HepG2 (cell line): Measurements from ENCODE around the gene ABCD1. TPM values are rescaled to one million over a fixed set of nuclear protein-coding genes. Genes with fewer than 3 reads are reported as not detected.

Experiments
- ATAC-seq: fragments of 200-7000 bp; cut with Tn5 transposase; 3 replicates; pipeline ENCODE4 v1.9.1; 2020; ENCODE audit warnings: mild to moderate bottlenecking, moderate library complexity
- BruUV-seq: library from RNA; stranded (reverse); fragments of 400-500 nt; replicated peaks from 2 replicates; lab custom pipeline; 2021; lab: Mats Ljungman, UMichigan
- CTCF ChIA-PET: fragments of 300-600 bp; formaldehyde crosslinking; extraction: SDS; loops from one replicate; lab custom pipeline; 2021; ENCODE audit warnings: low total read pairs, inconsistent platforms, low intra/inter-chr PET ratio; lab: Yijun Ruan, JAX
- POLR2A ChIA-PET: fragments of 350-600 bp; sonication (Branson Sonifier 250); formaldehyde crosslinking; loops from one replicate; lab custom pipeline; 2020; ENCODE audit warnings: antibody characterized with exemption, inconsistent platforms; lab: Yijun Ruan, JAX
- DNase-seq: peaks from one replicate; pipeline ENCODE4 v3.0.0-alpha.2; 2015; ENCODE audit warnings: low spot score
- FAIRE-seq: peaks from 3 replicates; lab custom pipeline; 2011; peaks lifted over from hg19 to GRCh38; lab: Jason Lieb, UNC
- H2AFZ ChIP-seq: one replicate; pipeline ENCODE4 v1.6.1; 2011; ENCODE audit warnings: low read length, inconsistent platforms
- H3K27ac ChIP-seq: fragments of 300-600 bp; 3 replicates; pipeline ENCODE4 v1.8.0; 2011; ENCODE audit warnings: mixed run types, mild to moderate bottlenecking, mixed read lengths, low read length, inconsistent platforms; ENCODE audit not compliant: insufficient read depth; ENCODE audit errors: extremely low read length
- H3K27me3 ChIP-seq, 2 experiments: fragments of 200-600 bp in 1 of 2; 2 replicates in 1 of 2; 3 replicates in 1 of 2; pipeline versions ENCODE4 v1.6.0 to v1.8.0; 2011; ENCODE audit warnings: low read length in 2 of 2, mild to moderate bottlenecking in 2 of 2, moderate library complexity in 2 of 2, inconsistent platforms in 1 of 2; ENCODE audit not compliant: insufficient read depth in 2 of 2, control insufficient read depth in 1 of 2
- H3K36me3 ChIP-seq, 2 experiments: fragments of 200-600 bp in 1 of 2; replicated peaks in 1 of 2; 2 replicates in 1 of 2; 3 replicates in 1 of 2; pipeline versions ENCODE4 v1.5.1 to v1.8.0; 2011; ENCODE audit warnings: low read length in 2 of 2, inconsistent platforms in 1 of 2; ENCODE audit not compliant: insufficient read depth in 2 of 2, control insufficient read depth in 1 of 2
- H3K4me1 ChIP-seq: 2 replicates; pipeline ENCODE4 v1.5.1; 2012; ENCODE audit warnings: low read length, inconsistent platforms; ENCODE audit not compliant: insufficient read depth
- H3K4me2 ChIP-seq: 2 replicates; pipeline ENCODE4 v1.6.0; 2011; ENCODE audit warnings: low read depth, low read length, inconsistent platforms
- H3K4me3 ChIP-seq, 3 experiments: fragments of 200-600 bp in 1 of 3; sonication (generic), shearing (Covaris generic) in 1 of 3; replicated peaks in 1 of 3; 2 replicates each; pipeline ENCODE4 v1.5.1; 2011 to 2016; ENCODE audit warnings: low read length in 3 of 3, inconsistent platforms in 2 of 3, low read depth in 2 of 3, mild to moderate bottlenecking in 2 of 3, control low read depth in 1 of 3, mixed read lengths in 1 of 3; ENCODE audit not compliant: insufficient read depth in 1 of 3
- H3K79me2 ChIP-seq: one replicate; pipeline ENCODE4 v1.6.1; 2011; ENCODE audit warnings: low read length, inconsistent platforms; ENCODE audit not compliant: insufficient read depth
- H3K9ac ChIP-seq: 2 replicates; pipeline ENCODE4 v1.6.0; 2011; ENCODE audit warnings: mild to moderate bottlenecking, low read depth, low read length, inconsistent platforms; ENCODE audit not compliant: insufficient read depth
- H3K9me3 ChIP-seq: 2 replicates; pipeline ENCODE4 v1.5.1; 2012; ENCODE audit warnings: mild to moderate bottlenecking, low read length
- H4K20me1 ChIP-seq: 2 replicates; pipeline ENCODE4 v1.6.0; 2011; ENCODE audit warnings: inconsistent platforms, mild to moderate bottlenecking, low read length, moderate library complexity; ENCODE audit not compliant: insufficient read depth
- BORCS8-MEF2B ChIP-seq: sonication (generic); formaldehyde crosslinking; IDR thresholded peaks from 2 replicates; pipeline ENCODE4 v1.8.0; 2022; ENCODE audit warnings: mild to moderate bottlenecking, missing genetic modification reagents
- FOSL2 ChIP-seq: sonication (generic); formaldehyde crosslinking; IDR thresholded peaks from 2 replicates; pipeline ENCODE4 v1.4.0; 2020; ENCODE audit warnings: missing genetic modification reagents
- GLI4 ChIP-seq: sonication (generic); formaldehyde crosslinking; IDR thresholded peaks from 2 replicates; pipeline ENCODE4 v1.5.1; 2020; ENCODE audit warnings: missing genetic modification reagents, mild to moderate bottlenecking, moderate library complexity, borderline replicate concordance
- HIVEP1 ChIP-seq: sonication (generic); formaldehyde crosslinking; IDR thresholded peaks from 2 replicates; pipeline ENCODE4 v1.4.0; 2020; ENCODE audit warnings: mild to moderate bottlenecking, missing genetic modification reagents
- HOMEZ ChIP-seq: IDR thresholded peaks from 2 replicates; pipeline ENCODE4 v1.6.1; 2016; ENCODE audit warnings: low read depth
- POGZ ChIP-seq: sonication (generic); formaldehyde crosslinking; IDR thresholded peaks from 2 replicates; pipeline ENCODE4 v1.4.0; 2020; ENCODE audit warnings: mild to moderate bottlenecking, missing genetic modification reagents
- RARG ChIP-seq: sonication (generic); formaldehyde crosslinking; IDR thresholded peaks from 2 replicates; pipeline ENCODE4 v1.4.0; 2020; ENCODE audit warnings: low read depth, mild to moderate bottlenecking, missing genetic modification reagents
- SRF ChIP-seq: IDR thresholded peaks from 2 replicates; pipeline ENCODE4 v1.6.1; 2011; ENCODE audit warnings: mild to moderate bottlenecking, low read depth, low read length, moderate library complexity
- SUZ12 ChIP-seq: fragments of 150-350 bp; IDR thresholded peaks from 2 replicates; pipeline ENCODE4 v1.6.1; 2014; ENCODE audit warnings: low read depth, low read length
- ZFP36 ChIP-seq: fragments of 150-350 bp; IDR thresholded peaks from 2 replicates; pipeline ENCODE4 v1.6.1; 2018; ENCODE audit warnings: borderline replicate concordance, low read length, low read depth; ENCODE audit not compliant: partially characterized antibody
- ZKSCAN1 ChIP-seq: fragments of 150-350 bp; IDR thresholded peaks from 2 replicates; pipeline ENCODE4 v1.6.1; 2014; ENCODE audit warnings: low read length
- ZNF317 ChIP-seq: sonication (generic); formaldehyde crosslinking; IDR thresholded peaks from 2 replicates; pipeline ENCODE4 v1.5.0; 2020; ENCODE audit warnings: mild to moderate bottlenecking, missing genetic modification reagents
- ZNF615 ChIP-seq: sonication (generic); formaldehyde crosslinking; IDR thresholded peaks from 2 replicates; pipeline ENCODE4 v1.5.0; 2020; ENCODE audit warnings: mild to moderate bottlenecking, missing genetic modification reagents, borderline replicate concordance
- ZNF713 ChIP-seq: sonication (generic); formaldehyde crosslinking; IDR thresholded peaks from 2 replicates; pipeline ENCODE4 v1.4.0; 2020; ENCODE audit warnings: mild to moderate bottlenecking, missing genetic modification reagents
- ZNF761 ChIP-seq: sonication (generic); formaldehyde crosslinking; conservative IDR thresholded peaks from 2 replicates; pipeline ENCODE4 v1.4.0; 2020; ENCODE audit warnings: mild to moderate bottlenecking, missing genetic modification reagents
- ZNF841 ChIP-seq: sonication (generic); formaldehyde crosslinking; IDR thresholded peaks from 2 replicates; pipeline ENCODE4 v1.8.1; 2023; ENCODE audit warnings: missing genetic modification reagents, borderline replicate concordance
- WGBS: methylation state at CpG from one replicate; pipeline ENCODE4 v1.1.6; 2017; ENCODE audit warnings: low lambda C conversion rate; 5-methylcytosine and 5-hydroxymethylcytosine counted together
- in situ Hi-C: cut with HindIII; loops from 2 replicates; pipeline ENCODE4 v1.10.0; 2017; ENCODE audit warnings: low pct_unique_long_range_greater_than_20kb; ENCODE audit not compliant: extremely low pct_ligation_motif_present
- intact Hi-C: fragments of 100-400 bp; cut with micrococcal nuclease; formaldehyde crosslinking; loops from one replicate; pipeline ENCODE4 v1.10.0; 2022; ENCODE audit not compliant: unreplicated experiment
- polyA plus RNA-seq, 8 experiments: library from polyadenylated mRNA; depleted of rRNA in 3 of 8; stranded (reverse) in 7 of 8; unstranded in 1 of 8; fragments of >200 nt; fragmentation: Illumina TruSeq in 4 of 8; extraction: Trizol in 4 of 8; gene quantifications; 2 replicates each; pipeline versions ENCODE4 v1.2.1 to v1.2.3, GENCODE V29; 2011 to 2016; ENCODE audit warnings: low read depth in 4 of 8, missing spikeins in 1 of 8, mixed read lengths in 1 of 8; ENCODE audit not compliant: insufficient read depth in 1 of 8
- total RNA-seq, 5 experiments: library from RNA; depleted of rRNA; stranded (reverse); fragments of >200 nt; fragmentation: Illumina TruSeq; extraction: Trizol; gene quantifications; 2 replicates each; pipeline ENCODE4 v1.2.3, GENCODE V29; 2016; ENCODE audit warnings: low read depth in 1 of 5
- TF ChIP-seq, protein P1 (sequence below): sonication (generic); formaldehyde crosslinking; IDR thresholded peaks from 2 replicates; pipeline ENCODE4 v1.5.1; 2020; ENCODE audit warnings: mild to moderate bottlenecking, moderate library complexity, missing genetic modification reagents
- TF ChIP-seq, protein P2 (sequence below): sonication (generic); formaldehyde crosslinking; IDR thresholded peaks from 2 replicates; pipeline ENCODE4 v1.9.0; 2021; ENCODE audit warnings: missing genetic modification reagents, mild to moderate bottlenecking, borderline replicate concordance

Gene ABCD1
- total and polyA plus RNA-seq, 2 of the 13 experiments (the other 11 are each of a cell fraction or from before 2014, with no cell fraction given), result 11.4 to 15.9 TPM

DNA sequence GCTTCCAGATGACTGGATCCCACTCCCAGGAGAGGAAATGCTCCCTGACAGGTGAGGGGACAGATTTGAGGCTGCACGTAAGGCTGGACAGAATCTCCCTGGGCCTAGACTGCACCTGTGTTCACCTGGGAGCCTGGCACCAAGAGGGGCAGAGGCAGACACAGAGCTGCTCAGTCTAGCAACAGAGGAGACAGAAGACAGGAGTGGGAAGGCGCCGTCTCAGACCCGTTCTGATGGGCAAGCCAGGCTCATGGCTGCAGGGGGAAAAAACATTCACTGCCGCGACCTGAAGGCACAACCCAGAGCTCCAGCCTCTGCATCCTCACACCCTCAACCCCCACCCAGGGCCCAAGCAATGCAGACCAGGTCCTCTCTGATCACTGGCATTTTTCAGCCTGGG is 17.2 kb upstream of the ABCD1 start:
- Histone ChIP-seq H3K9ac (no peak overlapping the region), H3K4me2 (no peak overlapping the region), H3K4me1 (no peaks in the 10 kb centered on the region), H3K36me3 (peaks cover 7 to 9% of the 10 kb centered on the region in 2 experiments; a peak in 3 of 5 replicates), H3K27ac (no peak overlapping the region), H2AFZ (no peak overlapping the region), H3K4me3 (no peak overlapping the region), H4K20me1 (no peaks in the 10 kb centered on the region), H3K79me2 (peaks cover 2% of the 10 kb centered on the region), H3K9me3 (no peaks in the 10 kb centered on the region), H3K27me3 (no peaks in the 10 kb centered on the region)
- no TSS peak for BruUV-seq
- 100% methylated on average over 4 of the region's 6 CpGs for WGBS
- CTCF ChIA-PET, result no interaction called here
- intact Hi-C loops (no loop called here), in situ Hi-C loops (no loop called here)
- ATAC-seq (no peak), FAIRE-seq (no peak), DNase-seq (no peak)
- TF ChIP-seq SUZ12, result no peak
- no peak for TF ChIP-seq RARG (CRISPR knock-in tag)
- TF ChIP-seq ZNF761 (CRISPR knock-in tag), result no peak
- no peak for TF ChIP-seq ZNF317
- TF ChIP-seq, protein P1, sequence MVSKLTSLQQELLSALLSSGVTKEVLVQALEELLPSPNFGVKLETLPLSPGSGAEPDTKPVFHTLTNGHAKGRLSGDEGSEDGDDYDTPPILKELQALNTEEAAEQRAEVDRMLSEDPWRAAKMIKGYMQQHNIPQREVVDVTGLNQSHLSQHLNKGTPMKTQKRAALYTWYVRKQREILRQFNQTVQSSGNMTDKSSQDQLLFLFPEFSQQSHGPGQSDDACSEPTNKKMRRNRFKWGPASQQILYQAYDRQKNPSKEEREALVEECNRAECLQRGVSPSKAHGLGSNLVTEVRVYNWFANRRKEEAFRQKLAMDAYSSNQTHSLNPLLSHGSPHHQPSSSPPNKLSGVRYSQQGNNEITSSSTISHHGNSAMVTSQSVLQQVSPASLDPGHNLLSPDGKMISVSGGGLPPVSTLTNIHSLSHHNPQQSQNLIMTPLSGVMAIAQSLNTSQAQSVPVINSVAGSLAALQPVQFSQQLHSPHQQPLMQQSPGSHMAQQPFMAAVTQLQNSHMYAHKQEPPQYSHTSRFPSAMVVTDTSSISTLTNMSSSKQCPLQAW (CRISPR knock-in tag), result no peak
- TF ChIP-seq ZKSCAN1, result no peak
- TF ChIP-seq, protein P2, sequence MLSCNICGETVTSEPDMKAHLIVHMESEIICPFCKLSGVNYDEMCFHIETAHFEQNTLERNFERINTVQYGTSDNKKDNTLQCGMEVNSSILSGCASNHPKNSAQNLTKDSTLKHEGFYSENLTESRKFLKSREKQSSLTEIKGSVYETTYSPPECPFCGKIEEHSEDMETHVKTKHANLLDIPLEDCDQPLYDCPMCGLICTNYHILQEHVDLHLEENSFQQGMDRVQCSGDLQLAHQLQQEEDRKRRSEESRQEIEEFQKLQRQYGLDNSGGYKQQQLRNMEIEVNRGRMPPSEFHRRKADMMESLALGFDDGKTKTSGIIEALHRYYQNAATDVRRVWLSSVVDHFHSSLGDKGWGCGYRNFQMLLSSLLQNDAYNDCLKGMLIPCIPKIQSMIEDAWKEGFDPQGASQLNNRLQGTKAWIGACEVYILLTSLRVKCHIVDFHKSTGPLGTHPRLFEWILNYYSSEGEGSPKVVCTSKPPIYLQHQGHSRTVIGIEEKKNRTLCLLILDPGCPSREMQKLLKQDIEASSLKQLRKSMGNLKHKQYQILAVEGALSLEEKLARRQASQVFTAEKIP, result no peak
- no peak for TF ChIP-seq HOMEZ (CRISPR knock-in tag)
- no peak for TF ChIP-seq GLI4 (CRISPR knock-in tag)
- no peak for TF ChIP-seq BORCS8-MEF2B (CRISPR knock-in tag)
- TF ChIP-seq POGZ, result no peak
- no peak for TF ChIP-seq ZFP36
- TF ChIP-seq ZNF713 (CRISPR knock-in tag), result no peak
- TF ChIP-seq ZNF841 (CRISPR knock-in tag), result no peak
- no peak for TF ChIP-seq ZNF615 (CRISPR knock-in tag)
- TF ChIP-seq HIVEP1, result no peak
- TF ChIP-seq SRF, result no peak
- no peak for TF ChIP-seq FOSL2
- POLR2A ChIA-PET, result no interaction called here
